Measurements from ENCODE around the gene SLCO3A1. TPM values are rescaled to one million over a fixed set of nuclear protein-coding genes. Genes with fewer than 3 reads are reported as not detected.
A peak's percentile ranks its signal among the peaks of the same experiment; 100 is the strongest.

SLCO3A1 gene
- total RNA-seq, 1 experiment from 2014 or later: 23.4 TPM

DNA sequence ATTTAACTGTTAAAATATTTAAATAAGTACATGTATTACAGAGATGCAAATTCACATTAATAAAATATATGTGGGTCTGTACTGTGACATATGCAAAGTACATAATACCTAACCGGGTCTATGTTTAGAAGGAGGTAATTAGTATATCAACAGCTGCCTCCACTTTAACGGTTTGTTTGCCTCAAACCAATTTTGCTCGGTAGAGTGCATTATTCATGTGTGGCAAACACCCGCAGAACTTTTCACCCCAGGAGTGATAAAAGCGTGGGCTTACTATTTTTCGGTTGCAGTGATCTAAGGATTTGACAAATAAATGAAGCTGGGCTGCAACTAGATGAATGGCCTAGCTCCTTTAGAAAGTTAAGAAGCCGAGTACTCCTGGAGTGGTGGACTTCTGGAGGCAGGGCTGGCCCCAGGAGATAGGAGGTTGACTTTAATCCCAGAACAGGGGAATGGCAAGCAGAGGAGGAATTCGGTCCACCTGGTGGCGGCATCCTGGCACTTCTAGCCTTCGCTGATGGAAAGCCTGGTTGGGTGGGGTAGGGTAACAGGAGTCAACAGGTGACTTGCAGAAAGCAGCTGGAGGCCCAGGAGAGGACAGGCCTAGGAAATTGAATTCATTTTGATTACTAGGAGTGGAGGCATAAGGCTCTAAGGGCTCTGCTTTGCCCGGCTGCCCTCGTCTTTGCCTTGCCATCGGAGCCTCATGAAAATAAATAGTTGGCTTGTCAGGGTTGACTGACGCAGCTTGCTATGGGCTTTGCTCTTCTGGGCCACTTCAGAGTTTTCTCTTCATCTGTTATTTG lies 2.4 kb downstream of the SLCO3A1 start:
- in situ Hi-C loops (cut with HindIII; ENCODE audit: low pct_unique_long_range_greater_than_20kb, low sequenced_read_pairs): no loop called here
- peak; percentile 77 for DNase-seq (ENCODE audit: low read depth)

DNA sequence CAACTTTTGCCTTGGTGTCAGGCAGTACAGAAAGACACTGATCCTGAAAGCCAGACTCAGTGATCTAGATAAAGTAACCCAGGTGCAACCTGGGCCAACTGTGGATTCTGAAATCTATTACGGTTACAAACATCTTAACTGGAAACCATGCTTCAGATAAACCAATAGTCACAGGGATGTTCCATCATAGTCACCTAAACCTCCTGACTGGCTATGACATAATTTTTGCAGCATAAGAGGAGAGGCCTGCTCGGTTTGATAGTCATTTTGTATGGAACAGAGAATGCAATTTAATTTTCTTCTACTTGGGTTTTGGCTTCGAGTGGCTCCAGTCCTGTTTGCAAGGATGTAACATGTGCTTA lies 3.7 kb downstream of the SLCO3A1 start:
- in situ Hi-C loops (cut with HindIII; ENCODE audit: low pct_unique_long_range_greater_than_20kb, low sequenced_read_pairs): no loop called here
- no peak for DNase-seq (ENCODE audit: low read depth)

DNA sequence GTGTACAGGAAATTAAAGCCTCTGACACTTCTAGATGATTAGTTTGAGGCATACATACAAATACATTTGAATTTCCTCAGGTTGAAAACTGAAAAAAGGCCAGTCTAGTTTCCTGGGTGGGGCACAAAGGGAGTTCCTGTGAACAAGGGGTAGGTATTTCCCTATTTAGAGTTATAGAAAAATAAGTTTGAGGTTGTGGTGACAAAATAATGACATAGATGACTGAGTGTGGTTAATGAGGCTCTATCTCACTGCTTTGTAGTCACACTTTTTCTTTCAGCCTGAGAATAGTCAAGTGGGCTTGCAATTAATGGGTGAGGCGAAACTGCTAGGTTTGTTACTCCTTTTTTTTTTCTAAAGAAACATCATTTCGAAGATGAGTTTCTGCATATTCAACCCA lies 4.3 kb downstream of the SLCO3A1 start:
- in situ Hi-C loops (cut with HindIII; ENCODE audit: low pct_unique_long_range_greater_than_20kb, low sequenced_read_pairs): no loop called here
- no peak for DNase-seq (ENCODE audit: low read depth)

DNA sequence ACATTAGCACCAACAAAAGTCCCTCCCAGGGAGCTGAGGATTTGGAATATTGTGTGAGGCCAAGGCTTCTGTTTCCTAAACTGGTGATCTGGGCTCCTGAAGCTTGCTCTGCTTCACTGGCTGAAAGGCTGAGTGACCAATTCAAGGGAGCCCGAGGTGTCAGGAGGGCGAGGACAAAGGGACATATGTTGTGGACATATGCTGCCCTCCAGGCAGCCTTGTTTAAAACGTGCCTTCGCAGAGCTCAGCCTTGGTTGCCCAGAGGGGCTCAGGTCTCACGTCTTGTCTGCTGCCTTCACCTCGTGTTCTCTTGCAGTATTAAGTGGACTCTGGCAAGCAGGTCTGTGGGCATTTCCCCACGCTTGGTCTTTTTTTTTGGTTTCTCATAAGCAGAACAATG lies 7.0 kb downstream of the SLCO3A1 start:
- no peak for DNase-seq (ENCODE audit: low read depth)
- in situ Hi-C loops (cut with HindIII; ENCODE audit: low pct_unique_long_range_greater_than_20kb, low sequenced_read_pairs): no loop called here

DNA sequence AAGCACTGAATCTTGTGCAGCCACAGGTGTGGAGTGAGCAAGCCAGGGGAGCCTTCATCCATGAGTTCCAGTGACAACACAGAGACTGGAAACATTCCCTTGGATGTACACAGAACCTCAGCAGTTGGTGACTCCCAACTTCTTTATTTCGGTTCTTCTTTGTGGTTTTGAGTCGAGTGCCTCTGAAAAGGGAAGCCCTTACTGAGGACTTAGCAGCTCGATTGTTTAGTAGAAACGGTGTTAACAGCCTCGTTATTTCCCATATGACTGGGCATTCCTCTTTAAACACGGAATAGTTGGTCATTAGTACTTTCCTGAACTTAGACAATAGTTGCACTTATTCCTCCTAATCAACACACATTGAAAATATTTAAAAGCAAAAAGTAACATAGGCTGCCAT lies 7.7 kb downstream of the SLCO3A1 start:
- DNase-seq (ENCODE audit: low read depth): no peak
- in situ Hi-C loops (cut with HindIII; ENCODE audit: low pct_unique_long_range_greater_than_20kb, low sequenced_read_pairs): no loop called here

DNA sequence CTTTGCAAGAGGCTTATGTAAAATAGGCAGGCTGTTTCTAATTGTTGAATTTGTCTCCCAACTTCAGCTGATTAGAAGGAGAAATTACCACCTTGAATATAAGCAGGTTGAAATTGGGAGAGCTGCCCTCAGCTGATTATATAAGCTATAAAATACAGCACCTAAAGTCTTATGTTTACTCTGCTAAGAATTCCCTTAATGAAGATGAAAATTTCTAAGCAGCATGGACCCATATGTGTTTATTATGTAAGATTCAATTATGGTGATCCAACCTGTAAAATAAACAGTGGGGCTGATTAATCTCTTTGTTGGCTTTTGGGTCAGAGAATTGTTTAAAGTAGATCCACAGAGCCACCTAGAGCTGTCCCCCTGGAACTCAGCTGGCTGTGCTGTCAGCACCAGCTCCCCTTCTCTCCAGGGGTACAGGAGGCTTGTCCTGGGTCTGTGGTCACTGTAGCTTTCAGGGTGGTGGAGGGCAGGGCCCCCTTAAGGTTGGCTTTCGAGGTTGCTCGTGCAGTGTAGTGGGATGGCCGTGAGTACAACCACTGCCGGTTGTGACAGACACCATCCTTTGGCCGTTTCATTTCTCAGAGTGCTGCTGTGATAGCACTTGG lies 9.5 kb downstream of the SLCO3A1 start:
- in situ Hi-C loops (cut with HindIII; ENCODE audit: low pct_unique_long_range_greater_than_20kb, low sequenced_read_pairs): no loop called here
- no peak for DNase-seq (ENCODE audit: low read depth)

DNA sequence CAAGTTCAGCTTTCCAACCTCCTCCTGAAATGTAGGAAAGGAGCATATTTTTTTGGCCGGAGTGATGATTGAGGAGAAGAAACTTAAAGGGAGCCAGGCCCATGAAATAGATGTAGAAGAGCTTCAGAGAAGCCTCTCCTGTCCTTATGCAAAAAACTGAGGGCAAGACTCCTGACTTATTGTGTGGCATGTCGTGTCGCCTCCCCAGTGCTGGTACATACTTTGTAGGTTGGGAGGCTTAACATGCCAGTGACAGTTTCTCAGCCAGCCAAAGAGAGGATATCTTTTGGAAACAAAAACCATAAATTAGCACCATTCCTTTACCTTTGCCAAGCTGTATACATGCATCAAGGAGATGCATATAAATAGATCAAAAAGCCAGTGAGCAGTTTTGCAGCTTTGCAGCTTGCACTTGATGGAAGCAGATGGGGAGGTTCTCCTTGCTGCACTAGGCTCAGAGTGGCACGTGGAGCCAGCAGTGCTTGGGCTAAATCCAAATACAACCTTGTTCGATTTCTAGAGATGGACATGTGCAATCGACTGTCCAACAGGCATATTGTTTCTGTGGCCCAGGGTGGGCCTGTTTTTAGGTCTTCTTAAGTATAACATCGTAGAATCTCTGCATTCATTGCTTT lies 10.2 kb downstream of the SLCO3A1 start:
- in situ Hi-C loops (cut with HindIII; ENCODE audit: low pct_unique_long_range_greater_than_20kb, low sequenced_read_pairs): no loop called here
- no peak for DNase-seq (ENCODE audit: low read depth)

DNA sequence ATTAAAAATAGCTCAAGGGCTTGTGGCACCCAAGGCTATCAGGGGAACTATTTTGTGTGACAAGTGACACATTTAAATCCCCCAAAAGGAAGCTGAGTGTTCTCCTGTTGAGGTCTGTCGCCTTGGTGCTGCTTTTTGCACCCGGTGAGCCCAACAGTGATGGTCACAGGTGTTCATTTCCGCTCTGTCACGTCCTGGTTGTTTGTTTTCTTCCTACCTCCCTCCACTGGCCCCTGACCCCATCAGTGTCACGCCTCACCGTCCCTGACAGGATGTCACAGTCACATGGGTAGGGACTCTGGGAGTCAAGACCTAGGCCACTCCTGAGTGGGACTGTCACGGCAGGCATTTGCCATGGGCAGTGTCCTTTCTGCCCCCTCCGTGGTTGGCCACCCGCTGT lies 11.2 kb downstream of the SLCO3A1 start:
- DNase-seq (ENCODE audit: low read depth): peak; percentile 59
- in situ Hi-C loops (cut with HindIII; ENCODE audit: low pct_unique_long_range_greater_than_20kb, low sequenced_read_pairs): no loop called here

DNA sequence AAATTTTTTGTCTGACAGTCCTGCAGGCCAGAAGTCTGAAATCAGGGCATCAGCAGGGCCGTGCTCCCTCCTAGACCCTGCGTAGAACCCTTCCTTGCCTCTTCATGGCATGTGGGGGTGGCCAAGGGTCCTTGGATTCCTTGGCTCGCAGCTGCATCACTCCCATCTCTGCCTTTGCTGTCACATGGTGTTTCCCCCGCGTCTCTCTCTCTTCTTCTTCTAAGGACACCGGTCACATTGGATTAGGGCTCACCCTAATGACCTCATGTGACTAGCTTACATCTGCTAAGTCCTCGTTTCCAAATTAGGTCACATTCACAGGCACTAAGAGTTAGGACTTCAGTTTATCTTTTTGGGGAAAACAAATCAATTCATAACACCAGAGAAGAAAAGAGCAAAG lies 12.0 kb downstream of the SLCO3A1 start:
- in situ Hi-C loops (cut with HindIII; ENCODE audit: low pct_unique_long_range_greater_than_20kb, low sequenced_read_pairs): no loop called here
- peak; percentile 28 for DNase-seq (ENCODE audit: low read depth)

DNA sequence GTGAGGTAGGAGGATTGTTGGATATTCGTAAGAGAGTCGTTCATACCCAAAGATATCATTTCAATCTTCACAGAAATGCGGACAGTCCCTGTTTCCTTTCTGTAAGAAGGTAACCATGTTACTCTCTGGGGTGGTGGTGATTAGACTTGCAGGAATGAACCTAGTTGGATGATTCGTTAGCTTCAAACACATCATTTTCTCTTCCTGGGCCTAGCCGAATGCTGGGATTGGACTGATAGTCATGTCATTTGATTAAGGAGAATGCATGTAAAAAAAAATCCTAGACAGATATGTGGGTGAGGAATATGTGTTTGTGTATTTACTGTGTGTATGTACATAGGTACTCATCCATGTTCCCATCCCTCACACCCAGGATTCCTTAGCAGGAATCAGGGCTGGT lies 12.4 kb downstream of the SLCO3A1 start:
- in situ Hi-C loops (cut with HindIII; ENCODE audit: low pct_unique_long_range_greater_than_20kb, low sequenced_read_pairs): no loop called here
- DNase-seq (ENCODE audit: low read depth): peak; percentile 28

DNA sequence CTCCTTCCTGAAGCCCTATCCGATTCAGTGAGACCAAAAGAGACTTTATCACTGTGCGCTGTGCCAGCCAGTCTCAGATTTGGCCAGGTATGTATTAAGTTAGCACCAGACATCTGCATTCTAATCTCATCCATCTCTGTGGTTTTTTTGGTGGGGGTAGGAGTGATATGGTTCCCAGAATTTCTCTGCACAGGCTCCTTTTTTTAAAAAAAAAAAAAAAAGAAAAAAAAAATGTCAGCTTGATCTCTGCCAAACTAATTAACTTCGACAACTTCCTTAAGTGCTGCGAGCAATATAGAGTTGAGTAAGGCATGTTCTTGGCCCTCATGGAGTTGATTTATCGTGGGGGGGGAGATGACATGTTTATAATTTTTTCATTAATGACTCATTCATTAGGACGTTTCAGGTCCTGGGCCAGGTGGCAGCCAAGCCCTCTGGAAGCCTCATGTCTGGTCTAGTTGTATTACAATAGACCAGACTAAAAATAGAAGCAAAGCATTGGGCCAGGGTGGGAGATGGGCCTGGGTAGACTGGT lies 12.9 kb downstream of the SLCO3A1 start:
- in situ Hi-C loops (cut with HindIII; ENCODE audit: low pct_unique_long_range_greater_than_20kb, low sequenced_read_pairs): no loop called here
- peak; percentile 71 for DNase-seq (ENCODE audit: low read depth)

DNA sequence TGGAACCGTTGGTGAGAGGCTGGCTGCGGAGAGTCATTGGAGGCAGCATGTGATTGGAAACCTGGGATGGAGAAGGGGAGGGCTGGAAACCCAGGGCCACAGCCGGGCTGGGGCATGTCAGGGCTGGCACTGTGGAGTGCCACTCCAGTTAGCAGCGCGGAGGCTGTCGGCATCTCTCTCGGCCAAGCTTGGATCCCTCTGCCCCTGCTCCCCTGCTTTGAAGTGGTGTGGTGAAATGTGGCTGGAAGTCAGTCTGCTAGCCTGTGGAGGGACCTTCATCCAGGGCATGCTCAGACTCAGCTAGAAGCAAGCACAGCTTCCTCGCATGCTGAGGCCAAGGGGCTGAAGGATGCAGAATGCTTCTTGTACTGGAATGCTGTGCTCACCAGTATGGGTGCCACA lies 13.5 kb downstream of the SLCO3A1 start:
- DNase-seq (ENCODE audit: low read depth): peak; percentile 70
- in situ Hi-C loops (cut with HindIII; ENCODE audit: low pct_unique_long_range_greater_than_20kb, low sequenced_read_pairs): no loop called here

DNA sequence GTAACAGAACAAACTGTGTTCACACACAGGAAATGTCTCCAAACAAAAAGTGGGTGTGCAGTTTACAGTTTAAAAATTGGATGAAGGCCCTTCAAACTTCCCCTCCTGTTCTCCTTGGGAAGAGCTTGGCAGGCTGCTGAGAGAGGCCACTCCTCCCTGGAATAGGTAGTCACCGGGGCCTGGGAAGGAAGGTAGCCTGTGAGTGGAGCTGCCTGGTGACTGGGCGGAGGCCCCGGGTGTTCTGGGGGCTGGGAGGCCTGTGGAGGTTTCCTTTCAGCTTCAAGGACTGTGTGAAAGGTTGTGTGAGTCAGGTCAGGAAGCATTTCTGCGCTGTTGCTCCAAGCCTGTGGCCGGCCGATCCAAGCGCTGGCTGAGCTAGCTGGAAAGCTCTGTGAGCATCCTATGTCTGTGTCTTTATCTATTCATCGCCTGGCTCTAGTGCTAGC lies 14.1 kb downstream of the SLCO3A1 start:
- peak; percentile 96 for DNase-seq (ENCODE audit: low read depth)
- in situ Hi-C loops (cut with HindIII; ENCODE audit: low pct_unique_long_range_greater_than_20kb, low sequenced_read_pairs): no loop called here

DNA sequence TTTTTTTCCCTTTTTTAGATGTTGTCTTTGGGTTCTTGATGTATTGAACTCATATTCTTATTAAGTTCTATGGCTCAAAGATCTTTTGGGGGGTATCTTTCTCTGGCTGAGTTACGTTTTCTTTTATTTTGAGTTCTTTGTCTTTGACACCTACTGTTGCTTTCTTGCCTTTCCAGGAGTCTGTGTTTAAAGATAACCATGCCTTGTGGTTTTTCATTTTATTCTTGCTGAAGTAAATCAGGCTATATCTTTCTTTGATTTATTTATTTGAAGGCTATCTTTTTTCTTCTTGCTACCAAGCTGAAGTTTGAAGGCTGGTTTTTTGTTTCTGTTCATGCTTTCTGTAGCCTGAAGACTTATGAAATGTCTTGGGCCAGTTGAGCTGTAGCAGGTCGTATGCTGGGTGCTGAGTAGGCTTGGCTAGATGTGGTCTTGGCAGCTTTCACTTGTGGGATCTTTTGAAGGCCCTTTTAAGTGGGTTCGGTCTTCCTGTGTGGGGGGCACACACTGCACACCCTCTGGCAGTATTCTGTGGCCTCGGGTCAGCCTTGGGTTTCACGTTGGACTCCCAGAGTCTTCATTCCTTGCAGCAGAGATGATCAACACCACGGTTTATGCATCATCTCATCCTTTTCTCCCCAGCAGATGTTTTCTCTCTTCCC lies 17.5 kb downstream of the SLCO3A1 start:
- in situ Hi-C loops (cut with HindIII; ENCODE audit: low pct_unique_long_range_greater_than_20kb, low sequenced_read_pairs): no loop called here
- no peak for DNase-seq (ENCODE audit: low read depth)

DNA sequence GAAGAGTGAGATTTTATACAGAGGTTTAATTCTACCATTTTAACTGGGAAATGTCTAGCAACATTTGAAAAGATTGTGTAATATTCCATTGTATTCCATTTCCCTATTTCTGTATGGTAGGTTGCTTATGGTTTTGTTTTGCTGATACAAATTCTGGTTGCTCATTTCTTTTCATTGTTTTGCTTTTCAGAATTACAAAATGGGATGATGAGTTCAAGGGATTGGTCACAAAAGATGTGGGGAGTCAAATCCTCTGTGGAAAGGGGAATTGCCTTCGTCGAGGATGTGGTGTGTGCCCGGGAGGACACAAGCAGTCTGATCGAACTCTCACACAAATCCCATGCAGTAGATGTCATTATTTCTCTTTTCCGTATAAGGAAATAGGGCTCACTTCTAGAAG lies 18.3 kb downstream of the SLCO3A1 start:
- in situ Hi-C loops (cut with HindIII; ENCODE audit: low pct_unique_long_range_greater_than_20kb, low sequenced_read_pairs): no loop called here
- no peak for DNase-seq (ENCODE audit: low read depth)

DNA sequence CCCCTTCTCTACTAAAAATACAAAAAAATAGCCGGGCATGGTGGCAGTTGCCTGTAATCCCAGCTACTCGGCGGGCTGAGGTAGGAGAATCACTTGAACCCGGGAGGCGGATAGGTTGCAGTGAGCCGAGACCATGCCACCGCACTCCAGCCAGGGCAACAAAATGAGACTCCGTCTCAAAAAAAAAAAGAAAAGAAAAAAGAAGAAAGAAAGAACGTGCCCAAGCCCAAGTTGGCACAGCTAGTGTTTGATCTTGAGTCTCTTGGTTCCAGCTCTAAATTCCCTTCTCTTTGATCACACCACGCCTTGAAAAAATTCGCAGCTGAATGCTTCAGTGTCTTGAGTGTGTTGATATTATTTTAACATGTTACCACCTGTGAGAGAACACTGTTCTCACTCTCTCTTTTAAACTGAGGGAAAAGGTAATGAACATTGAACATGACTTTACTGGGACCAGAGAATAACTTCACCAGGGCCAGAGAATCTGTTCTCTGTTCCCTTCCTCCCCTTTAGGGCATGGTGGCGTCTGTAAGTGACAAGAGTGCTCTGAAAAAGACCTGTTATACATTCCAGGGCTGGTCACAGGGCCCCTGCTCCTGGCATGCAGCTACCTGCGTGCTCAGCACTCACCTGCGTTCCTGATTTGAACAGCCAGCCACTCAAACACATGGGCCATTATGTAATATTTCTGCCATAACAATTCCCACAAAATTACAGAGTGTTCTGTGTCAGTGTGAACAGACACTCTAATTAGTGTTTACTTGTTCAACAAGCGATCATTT lies 19.0 kb downstream of the SLCO3A1 start:
- no peak for DNase-seq (ENCODE audit: low read depth)
- in situ Hi-C loops (cut with HindIII; ENCODE audit: low pct_unique_long_range_greater_than_20kb, low sequenced_read_pairs): no loop called here

DNA sequence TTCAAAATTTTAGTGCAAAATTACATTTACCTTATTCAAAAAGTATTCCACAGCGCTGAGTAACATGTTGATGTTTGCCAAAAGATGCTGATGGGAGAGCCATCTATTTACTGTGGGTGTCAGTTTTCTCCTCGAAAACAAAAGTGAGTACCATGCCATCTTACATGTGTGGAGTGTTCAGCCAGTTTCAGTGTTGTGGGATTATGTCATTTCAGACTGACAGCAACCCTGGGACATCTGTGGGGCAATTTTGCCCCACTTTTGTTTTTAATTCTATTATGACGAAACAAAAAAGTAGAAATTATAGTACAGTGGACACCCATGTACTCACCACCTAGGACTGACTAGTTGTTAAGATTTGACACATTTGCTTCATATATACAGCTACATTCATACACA lies 19.6 kb downstream of the SLCO3A1 start:
- no peak for DNase-seq (ENCODE audit: low read depth)
- in situ Hi-C loops (cut with HindIII; ENCODE audit: low pct_unique_long_range_greater_than_20kb, low sequenced_read_pairs): no loop called here

DNA sequence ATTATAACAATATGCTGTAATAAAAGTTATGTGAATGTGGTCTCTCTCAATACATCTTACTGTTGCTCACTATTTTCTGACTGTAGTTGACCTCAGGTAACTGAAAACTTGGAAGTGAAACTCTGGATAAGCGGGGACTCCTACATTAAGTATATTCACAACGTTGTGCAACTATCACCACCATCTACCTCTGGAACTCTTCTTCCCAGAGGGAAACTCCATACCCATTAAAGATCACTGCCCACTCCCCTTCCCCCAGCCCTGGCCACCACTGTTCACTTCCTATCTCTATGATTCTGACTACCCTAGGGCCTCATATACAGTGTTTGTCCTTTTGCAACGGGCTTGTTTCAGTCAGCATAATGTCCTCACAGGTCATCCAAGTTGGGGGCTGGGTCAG lies 20.7 kb downstream of the SLCO3A1 start:
- no peak for DNase-seq (ENCODE audit: low read depth)
- in situ Hi-C loops (cut with HindIII; ENCODE audit: low pct_unique_long_range_greater_than_20kb, low sequenced_read_pairs): no loop called here
